GM18498 (cell line): ENCODE data around the gene SPPL3.
"Not testable (repeated sequence)": the region's sequence is repeated elsewhere in the genome, so short reads cannot be mapped to it uniquely, and the experiment has no call there.

Source experiments
- ATAC-seq: cut with Tn5 transposase; IDR thresholded peaks from one replicate; pipeline ENCODE4 v1.9.1; 2021; ENCODE audit warnings: mild to moderate bottlenecking, moderate library complexity; ENCODE audit not compliant: unreplicated experiment

SPPL3 gene

GRCh38 chr12:120792456-120792855 is 111.7 kb downstream of the SPPL3 start:
- not testable (repeated sequence) for ATAC-seq

GRCh38 chr12:120791669-120792176 is 112.4 kb downstream of the SPPL3 start:
- ATAC-seq, result no peak

- no peak for ATAC-seq
These were observed 114.0 kb downstream of the SPPL3 start for GRCh38 chr12:120790114-120790513.

DNA sequence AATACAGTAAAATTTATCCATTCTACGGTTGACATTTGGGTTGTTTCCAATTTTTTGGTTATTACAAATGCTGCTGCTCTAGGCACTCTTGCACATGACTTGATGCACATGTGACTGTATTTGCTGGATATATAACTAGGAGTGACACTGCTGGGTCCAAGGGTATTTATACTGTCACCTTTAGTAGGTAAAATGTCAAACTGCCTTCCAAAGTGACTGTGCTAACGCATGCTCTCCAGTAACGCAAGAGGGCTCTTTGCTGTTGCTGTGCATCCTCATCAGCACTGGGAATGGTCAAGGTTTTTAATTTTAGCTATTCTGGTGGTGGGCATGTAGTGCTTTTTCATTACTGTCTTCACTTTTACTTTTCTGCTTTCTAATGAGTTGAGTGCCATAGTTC is 116.3 kb downstream of the SPPL3 start:
- ATAC-seq, result no peak

DNA sequence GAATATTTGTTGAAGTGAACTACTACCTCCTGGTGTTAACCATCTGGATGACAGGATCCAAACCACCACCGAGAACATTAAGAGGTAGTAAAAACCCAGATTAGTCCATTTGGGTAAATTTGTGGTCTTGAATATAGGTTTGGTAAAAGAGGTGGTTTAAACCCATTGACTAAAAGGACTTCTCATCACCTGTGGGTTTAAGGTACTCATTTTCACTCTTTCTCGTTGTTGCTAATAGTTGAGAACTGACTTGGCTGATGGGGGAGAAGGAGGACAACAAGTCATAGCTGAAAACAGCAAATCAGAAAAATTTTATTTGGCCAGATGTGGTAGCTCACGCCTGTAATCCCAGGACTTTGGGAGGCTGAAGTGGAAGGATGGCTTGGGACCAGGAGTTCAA is 119.4 kb downstream of the SPPL3 start:
- no peak for ATAC-seq

DNA sequence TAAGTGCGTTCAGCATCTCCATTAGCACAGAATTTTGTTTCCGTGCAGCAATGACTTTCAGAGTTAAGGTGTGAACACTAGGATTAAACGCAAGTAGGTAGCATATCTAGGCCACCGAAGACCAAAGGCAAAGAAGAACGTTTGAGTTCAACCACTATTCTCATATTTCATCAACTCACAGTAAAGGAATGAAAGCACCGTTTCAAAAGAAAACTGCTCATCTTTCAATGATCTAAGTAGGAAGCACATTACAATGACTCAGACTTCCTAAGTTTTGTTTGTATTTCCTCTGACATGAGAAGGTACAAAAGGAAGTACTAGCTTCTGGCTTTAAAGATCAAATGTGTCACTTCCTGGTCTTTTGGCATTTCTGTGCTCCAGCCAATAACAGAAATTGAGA is 121.0 kb downstream of the SPPL3 start:
- ATAC-seq, result no peak

DNA sequence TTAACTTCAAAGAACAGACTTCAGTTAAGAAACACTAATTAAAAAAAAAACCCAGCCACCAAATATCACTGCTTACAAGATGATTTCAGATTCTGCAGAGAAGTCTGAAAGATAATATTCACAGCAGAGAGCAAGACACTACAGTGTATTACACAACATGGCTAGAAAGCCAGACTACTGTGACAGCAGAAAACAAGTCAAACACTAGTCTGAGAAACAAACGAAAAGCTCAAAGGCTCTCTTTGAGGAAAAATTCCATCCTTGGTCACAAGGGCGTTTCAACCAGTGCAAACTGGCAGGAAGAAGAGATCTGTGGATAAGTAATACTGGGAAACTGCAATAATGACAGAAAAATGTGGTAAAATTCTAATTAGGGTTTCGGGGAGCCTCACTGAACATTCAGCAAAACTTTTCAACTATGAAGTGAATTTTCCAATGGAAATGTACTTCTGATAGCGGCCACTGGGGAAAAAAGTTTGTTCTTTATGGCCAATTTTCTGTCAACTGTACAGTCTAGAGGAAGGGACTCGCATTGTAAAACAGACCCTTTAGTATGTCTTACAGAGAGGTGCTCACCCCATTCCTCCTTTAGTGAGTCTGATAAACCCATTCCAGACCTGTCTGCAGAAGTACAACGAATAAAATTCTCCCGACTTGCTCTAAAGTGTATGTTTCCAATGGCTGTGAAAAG is 128.2 kb downstream of the SPPL3 start:
- no peak for ATAC-seq

GRCh38 chr12:120774169-120774916 is 129.8 kb downstream of the SPPL3 start:
- no peak for ATAC-seq

DNA sequence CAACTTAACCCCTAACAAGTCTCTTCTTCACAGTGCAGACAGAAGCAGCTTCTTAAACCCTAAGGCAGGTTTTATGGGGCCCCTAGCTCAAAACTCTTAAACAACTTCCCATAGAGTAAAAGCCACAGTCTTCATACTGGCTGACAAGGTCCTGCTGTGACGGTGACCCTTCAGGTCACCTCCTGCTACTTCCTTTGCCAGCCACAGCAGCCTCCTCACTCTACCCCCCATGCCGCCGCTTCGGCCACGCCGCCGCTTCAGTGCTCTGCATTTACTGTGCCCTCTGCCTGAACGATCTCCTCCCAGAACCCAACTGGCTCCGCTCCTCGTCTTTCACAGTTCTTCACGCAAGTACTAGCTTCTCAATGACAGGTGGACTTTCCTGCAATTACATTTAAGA is 133.1 kb downstream of the SPPL3 start:
- no peak for ATAC-seq

GRCh38 chr12:120767071-120768024 is 136.8 kb downstream of the SPPL3 start:
- no peak for ATAC-seq

- no peak for ATAC-seq
These were observed 137.6 kb downstream of the SPPL3 start for GRCh38 chr12:120766566-120766965.

DNA sequence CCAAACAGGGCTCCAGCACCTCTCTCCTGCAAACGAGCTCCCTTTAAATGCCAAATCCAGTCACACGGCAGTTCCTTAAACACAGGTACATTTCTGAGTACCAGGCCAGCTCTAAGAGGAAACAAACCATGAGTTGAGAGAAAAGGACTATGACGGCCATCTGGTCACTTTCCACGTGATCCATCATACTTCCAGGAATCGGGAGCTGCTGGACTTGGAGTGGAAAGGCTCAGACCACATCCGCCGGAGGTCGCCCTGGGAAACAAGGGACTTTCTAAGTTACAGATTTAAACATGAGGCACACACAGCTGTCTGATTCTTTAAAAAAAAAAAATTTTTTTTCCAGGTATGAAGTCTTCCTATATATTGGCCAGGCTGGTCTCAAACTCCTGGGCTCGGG is 139.3 kb downstream of the SPPL3 start:
- ATAC-seq, result no peak

DNA sequence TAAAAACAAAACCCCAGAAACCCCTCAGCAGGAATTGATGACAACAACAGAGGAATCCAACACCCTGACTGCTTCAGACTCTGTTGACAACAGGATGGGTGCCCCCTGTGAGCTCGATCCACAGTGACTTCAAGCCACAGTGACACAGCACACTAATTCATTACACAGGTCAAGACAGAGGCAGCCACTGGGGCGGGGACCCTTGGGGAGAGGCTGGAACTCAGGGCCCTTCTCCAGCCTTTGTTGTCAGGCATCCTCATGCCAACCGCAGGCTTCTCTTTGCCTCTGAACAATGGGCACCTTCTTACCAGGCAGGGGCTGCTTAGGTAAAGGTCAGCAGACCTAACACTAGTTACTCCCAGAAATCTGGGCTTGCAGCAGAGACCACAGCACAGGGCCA is 140.9 kb downstream of the SPPL3 start:
- no peak for ATAC-seq

DNA sequence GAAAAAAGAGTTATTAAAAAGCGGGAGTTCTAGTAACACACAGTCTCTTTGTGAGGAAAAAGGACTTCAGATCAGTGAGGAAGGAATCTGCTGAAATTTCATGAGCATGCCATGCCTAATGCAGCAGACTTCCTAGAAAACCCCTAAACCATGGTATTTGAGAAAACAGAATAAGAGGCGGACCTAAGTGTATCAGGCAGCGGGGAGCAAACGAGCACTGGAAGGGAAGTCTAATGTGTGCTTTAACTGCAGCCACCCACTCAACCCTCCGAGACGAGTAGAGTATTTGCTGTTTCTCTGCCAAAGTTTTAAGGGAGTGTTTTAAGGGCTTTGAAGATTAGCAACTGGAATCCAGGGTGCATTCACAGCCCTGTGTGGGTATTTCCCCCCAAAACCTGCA is 142.1 kb downstream of the SPPL3 start:
- no peak for ATAC-seq

- ATAC-seq, result no peak
These were observed 142.6 kb downstream of the SPPL3 start for GRCh38 chr12:120761519-120761934.

- ATAC-seq, result no peak
These were observed 143.6 kb downstream of the SPPL3 start for GRCh38 chr12:120760349-120761254.

- no peak for ATAC-seq
These were observed 144.4 kb downstream of the SPPL3 start for GRCh38 chr12:120759591-120760348.

GRCh38 chr12:120758798-120759590 is 145.2 kb downstream of the SPPL3 start:
- no peak for ATAC-seq

DNA sequence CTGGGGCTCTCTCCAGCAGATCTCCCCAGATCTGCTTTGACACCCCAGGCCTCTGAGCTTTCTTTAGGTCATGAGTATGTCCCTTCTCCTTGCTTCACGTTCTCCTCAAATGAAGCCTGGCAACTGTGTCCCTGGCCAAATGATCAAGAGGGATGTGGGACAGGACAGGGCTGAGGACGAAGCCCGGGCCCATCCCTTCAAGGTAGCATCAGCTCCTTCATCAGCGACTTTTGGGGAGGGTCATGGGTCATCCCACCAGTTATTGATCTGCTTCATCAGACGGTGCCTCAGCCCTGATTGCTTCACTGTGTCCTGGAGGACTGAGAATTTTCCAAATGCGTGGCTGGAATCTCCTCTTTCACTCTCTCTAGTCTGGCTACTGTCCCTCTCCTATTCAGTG is 146.2 kb downstream of the SPPL3 start:
- ATAC-seq, result no peak
